ENCODE measurements around the gene MCF2L2. TPM values are rescaled to one million over a fixed set of nuclear protein-coding genes. Genes with fewer than 3 reads are reported as not detected.

MCF2L2 gene
- total and polyA plus RNA-seq, 9 of the 15 experiments (the other 6 are each of a cell fraction or from before 2014, with no cell fraction given), result 0.56 to 4.2 (median 3.0) TPM

GRCh38 chr3:183434992-183435391, 6.6 kb upstream of the MCF2L2 start:
- Histone ChIP-seq H3K79me2 (ENCODE audit: control insufficient read depth, insufficient read depth, low read length) (no peaks in the 10 kb centered on the region), H3K36me3 (ENCODE audit: control insufficient read depth, insufficient read depth, low read length) (no peaks in the 10 kb centered on the region), H3K4me3 (no peak overlapping the region), H3K4me1 (replicated peaks in 1 of 2; ENCODE audit: control insufficient read depth in 2 of 2, insufficient read depth in 2 of 2, low read length in 2 of 2) (peaks cover 4 to 49% of the 10 kb centered on the region in 2 experiments; a peak in 4 of 5 replicates), H3K9ac (ENCODE audit: insufficient read depth in 1 of 2, low read depth in 2 of 2, low read length in 2 of 2) (no peak overlapping the region; a peak in 1 of 4 replicates), H3K9me1 (ENCODE audit: control insufficient read depth, insufficient read depth, low read length) (no peaks in the 10 kb centered on the region), H3K27me3 (ENCODE audit: control insufficient read depth in 2 of 2, insufficient read depth in 2 of 2, low read length in 2 of 2) (no peaks in the 10 kb centered on the region), H3K27ac (ENCODE audit: extremely low read depth, low read depth, low read length) (no peak overlapping the region; the same call in 2 of the 3 replicates), H3K4me2 (ENCODE audit: insufficient read depth, low read length) (peak overlapping the region; percentile 59), H4K20me1 (replicated peaks; ENCODE audit: control insufficient read depth, insufficient read depth, low read length) (no peaks in the 10 kb centered on the region), H2AFZ (ENCODE audit: low read depth, low read length) (peak overlapping the region; percentile 64), H3K9me3 (replicated peaks; ENCODE audit: control insufficient read depth, insufficient read depth, low read depth, low read length) (no peaks in the 10 kb centered on the region)
- ChIA-PET POLR2A (interaction anchor here (1.3 kb wide), 1 partner anchor 13 kb away, joined by 3 read pairs; no protein-coding TSS in a partner anchor), CTCF (ENCODE audit: low intra/inter-chr PET ratio) (no interaction called here)
- no TSS peak for BruUV-seq (replicated peaks)
- ATAC-seq (no peak), FAIRE-seq (no peak), DNase-seq (ENCODE audit: extremely low read depth in 1 of 4, low spot score in 3 of 4) (no peak)
- in situ Hi-C loops (cut with MboI), result no loop called here
- TF ChIP-seq, protein P1, sequence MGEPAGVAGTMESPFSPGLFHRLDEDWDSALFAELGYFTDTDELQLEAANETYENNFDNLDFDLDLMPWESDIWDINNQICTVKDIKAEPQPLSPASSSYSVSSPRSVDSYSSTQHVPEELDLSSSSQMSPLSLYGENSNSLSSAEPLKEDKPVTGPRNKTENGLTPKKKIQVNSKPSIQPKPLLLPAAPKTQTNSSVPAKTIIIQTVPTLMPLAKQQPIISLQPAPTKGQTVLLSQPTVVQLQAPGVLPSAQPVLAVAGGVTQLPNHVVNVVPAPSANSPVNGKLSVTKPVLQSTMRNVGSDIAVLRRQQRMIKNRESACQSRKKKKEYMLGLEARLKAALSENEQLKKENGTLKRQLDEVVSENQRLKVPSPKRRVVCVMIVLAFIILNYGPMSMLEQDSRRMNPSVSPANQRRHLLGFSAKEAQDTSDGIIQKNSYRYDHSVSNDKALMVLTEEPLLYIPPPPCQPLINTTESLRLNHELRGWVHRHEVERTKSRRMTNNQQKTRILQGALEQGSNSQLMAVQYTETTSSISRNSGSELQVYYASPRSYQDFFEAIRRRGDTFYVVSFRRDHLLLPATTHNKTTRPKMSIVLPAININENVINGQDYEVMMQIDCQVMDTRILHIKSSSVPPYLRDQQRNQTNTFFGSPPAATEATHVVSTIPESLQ (CRISPR knock-in tag; IDR thresholded peaks at IDR 0.05), result no peak
- no peak for TF ChIP-seq ZNF175 (CRISPR knock-in tag; IDR thresholded peaks at IDR 0.05; ENCODE audit: low read depth)
- no peak for TF ChIP-seq TFE3 (CRISPR knock-in tag; IDR thresholded peaks at IDR 0.05)
- no peak for TF ChIP-seq SREBF1 (IDR thresholded peaks at IDR 0.05; ENCODE audit: borderline replicate concordance, low read depth, low read length)
- no peak for TF ChIP-seq LEF1 (IDR thresholded peaks at IDR 0.05)
- TF ChIP-seq RCOR1 (IDR thresholded peaks at IDR 0.05; ENCODE audit: borderline replicate concordance in 1 of 2, low read depth in 2 of 2, low read length in 2 of 2), result no peak
- no peak for TF ChIP-seq CREB3L1 (IDR thresholded peaks at IDR 0.05; ENCODE audit: borderline replicate concordance, low read depth)
- TF ChIP-seq CTCF (IDR thresholded peaks at IDR 0.05 in 2 of 3, conservative IDR thresholded peaks at IDR 0.05 in 1 of 3; ENCODE audit: insufficient read depth in 2 of 3, low read depth in 1 of 3, low read length in 3 of 3), result no peak
- no peak for TF ChIP-seq ZNF431 (CRISPR knock-in tag; IDR thresholded peaks at IDR 0.05)
- no peak for TF ChIP-seq BCL6 (CRISPR knock-in tag; IDR thresholded peaks at IDR 0.05)
- no peak for TF ChIP-seq NCOA6 (IDR thresholded peaks at IDR 0.05)
- TF ChIP-seq HDAC6 (IDR thresholded peaks at IDR 0.05; ENCODE audit: low read depth, low read length), result no peak
- 57% methylated on average over 2 of the region's 2 CpGs for WGBS (ENCODE audit: insufficient coverage, low coverage, missing lambda C conversion rate)
- intact Hi-C loops (cut with micrococcal nuclease), result no loop called here
